NCI-H460 (cell line): ENCODE results near the gene TRIM33. TPM values are rescaled to one million over a fixed set of nuclear protein-coding genes. Genes with fewer than 3 reads are reported as not detected.
A peak's percentile ranks its signal among the peaks of the same experiment; 100 is the strongest.
"Not testable (repeated sequence)": the region's sequence is repeated elsewhere in the genome, so short reads cannot be mapped to it uniquely, and the experiment has no call there.

ENCODE experiments used
- DNase-seq: peaks from one replicate; pipeline ENCODE4 v3.0.0-alpha.2; 2016; ENCODE audit warnings: low read depth; ENCODE audit errors: extremely low read depth
- small RNA-seq, 2 experiments: library from RNA; depleted of rRNA; stranded (forward); fragments of <200 nt; gene quantifications; one replicate each; pipeline ENCODE3, GENCODE V24; 2014
- total RNA-seq: library from RNA; depleted of rRNA; stranded (reverse); fragments of >200 nt; shearing (Covaris generic); gene quantifications from 2 replicates; pipeline ENCODE4 v1.2.3, GENCODE V29; 2014; rRNA removed

TRIM33 gene
- total RNA-seq, 1 experiment from 2014 or later: 18.4 TPM

DNA sequence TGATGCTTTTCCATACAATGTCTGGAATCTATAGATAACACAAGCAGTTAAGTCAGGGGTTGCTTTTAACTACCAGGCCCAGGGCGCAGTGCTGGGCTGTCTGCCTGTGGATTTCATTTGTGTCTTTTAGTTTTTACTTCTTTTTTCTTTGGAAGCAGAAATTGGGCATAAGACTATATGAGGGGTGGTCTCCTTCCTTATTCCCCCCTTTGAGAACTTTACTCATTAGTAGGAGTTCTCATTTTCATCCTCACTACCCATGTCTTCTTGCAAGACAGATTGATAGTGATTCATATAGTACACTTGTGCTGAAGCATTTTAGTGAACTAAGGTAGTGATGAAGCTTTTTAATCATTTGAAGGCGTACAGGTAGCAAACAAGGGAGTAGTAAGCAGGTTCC, 147.8 kb downstream of the TRIM33 start:
- DNase-seq: not testable (repeated sequence)

DNA sequence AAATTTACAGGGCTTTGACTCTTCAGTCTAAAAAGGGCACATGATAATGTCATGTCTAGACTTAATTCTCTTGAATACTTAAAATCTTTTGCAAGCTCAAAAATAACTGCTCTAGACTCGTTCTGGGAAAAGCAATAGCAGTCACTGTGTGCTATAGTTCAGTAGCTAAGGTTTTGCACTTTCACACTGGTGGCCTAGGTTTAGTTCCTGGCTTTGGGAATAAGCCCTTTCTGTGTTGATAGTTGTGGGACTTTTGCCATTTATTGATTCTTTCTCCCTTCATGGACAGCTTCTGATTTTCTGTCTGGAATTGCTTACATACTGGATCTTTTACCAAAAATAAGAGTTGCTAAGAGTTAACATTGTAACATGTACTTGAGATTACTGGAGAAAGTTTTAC, 151.2 kb downstream of the TRIM33 start:
- DNase-seq: no peak

DNA sequence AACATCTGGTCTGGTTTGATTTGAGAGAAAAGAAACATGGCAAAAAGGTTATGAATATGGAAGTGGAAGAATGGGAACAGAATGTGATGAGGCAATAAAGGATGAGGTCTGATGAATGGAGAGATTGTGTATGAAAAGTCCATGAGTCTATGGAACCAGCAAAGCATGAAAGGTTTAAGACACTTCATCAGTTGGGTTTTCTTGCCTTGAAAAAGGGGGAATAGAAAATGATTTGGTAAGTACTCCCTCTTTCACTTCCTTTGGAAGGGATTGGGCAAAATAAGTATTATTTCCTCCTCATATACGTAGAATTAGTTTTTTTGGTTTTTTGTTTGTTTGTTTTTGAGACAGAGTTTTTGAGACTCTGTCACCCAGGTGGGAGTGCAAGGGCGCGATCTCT, 155.8 kb downstream of the TRIM33 start:
- no peak for DNase-seq

DNA sequence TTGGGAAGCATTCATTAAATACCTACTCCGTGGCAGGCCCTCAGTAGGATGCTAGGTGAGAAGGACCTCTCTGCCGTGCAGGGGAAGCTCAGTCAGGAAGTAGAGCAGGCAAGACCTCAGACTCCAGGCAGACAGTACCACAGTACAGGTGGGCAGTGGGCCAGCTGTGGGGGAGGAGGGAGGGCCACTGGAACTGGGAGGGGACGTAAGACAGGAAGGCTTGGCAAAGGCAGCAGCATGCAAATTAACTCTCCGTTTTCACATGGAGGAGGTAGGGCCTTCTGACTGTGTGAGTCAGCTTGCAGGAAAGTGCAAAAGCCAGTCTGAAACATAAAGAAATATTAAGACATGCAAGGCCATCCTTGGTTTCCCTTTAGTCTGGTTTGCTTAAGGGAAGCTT, 157.7 kb downstream of the TRIM33 start:
- DNase-seq: no peak

DNA sequence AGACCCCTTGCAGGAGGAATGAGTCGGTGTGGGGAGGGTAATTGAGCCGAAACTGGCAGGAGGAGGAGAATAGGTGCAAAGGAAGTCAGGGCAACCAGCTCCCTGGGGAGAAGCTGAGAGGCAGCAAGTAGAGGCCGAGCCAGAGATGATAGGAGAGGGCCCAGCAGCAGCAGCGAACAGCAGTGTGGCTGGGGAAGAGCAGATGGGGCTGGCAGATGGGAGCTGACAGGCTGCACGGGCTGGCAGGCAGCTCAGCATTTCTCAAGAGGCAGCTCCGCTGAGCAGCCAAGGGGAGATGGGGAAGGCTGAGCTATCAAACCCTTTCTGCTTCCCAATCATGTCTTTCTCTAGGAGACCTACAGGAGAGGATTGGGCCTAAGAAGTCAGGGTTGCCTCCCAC, 158.2 kb downstream of the TRIM33 start:
- no peak for DNase-seq

DNA sequence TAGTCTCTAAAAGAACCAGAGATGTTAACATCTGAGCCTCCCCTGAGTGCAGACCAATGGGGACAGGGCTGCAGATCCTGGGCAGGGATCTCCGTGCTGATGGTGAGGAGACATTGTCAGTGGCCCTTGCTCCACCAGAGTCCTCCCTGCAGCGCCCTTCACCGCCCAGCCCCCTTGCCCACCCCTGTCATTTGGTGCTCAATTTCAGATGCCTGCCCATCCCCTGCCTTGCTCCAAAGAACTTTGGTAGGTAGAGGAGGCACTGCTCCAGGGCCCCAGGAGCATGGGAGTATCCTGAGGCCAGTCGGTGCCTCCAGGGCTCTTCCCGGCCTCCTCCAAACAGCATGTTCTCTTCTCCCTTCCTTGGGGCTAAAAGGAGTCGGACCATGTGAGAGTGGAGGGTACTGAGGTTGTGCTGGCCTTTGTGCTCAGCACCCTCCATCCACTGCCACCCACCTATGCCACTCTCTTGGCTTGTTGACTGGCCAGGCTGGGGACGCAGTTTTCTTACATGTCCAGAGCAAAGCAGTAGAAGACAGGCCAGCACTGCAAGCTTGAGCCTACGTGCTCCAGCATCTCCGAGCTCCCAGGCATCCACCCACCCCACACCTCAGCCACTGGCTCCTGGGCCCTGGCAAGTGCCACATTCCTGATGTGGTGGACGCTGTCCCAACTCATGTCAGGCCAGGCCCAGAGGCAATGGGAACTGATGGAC, 160.1 kb downstream of the TRIM33 start:
- DNase-seq: no peak

DNA sequence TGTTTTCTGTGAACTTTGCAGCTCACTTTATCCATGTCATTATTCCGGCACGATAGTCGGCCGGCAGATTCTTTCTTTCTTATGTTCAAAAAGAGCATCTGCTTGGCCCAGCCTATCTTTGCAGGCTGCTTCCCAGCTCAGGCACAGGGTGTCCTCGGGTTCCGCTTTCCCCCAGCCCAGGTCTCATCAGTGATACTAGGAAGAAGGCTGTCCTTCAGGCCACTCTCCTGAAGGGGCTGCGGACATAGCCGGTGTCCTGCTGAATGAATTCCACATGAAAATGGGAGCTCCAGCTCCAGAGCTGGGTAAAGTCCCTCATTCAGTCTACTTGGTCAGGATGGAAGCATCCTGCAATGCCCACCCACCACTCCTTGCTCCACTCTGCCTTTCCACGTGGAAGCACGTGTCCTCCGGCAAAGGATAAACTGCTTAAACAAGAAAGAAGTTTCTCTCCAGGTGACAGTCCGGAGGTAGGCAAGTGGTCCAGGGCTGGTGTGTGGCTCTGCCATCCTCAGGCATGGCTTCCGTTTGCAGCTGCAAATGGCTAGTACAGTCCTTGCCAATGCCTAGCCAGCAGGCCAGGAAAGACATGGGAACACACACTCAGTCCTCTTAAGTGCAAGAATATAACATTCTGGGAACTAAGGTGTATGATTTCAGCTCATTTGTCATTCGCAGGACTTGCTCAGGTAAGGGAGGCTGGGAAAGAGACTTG, 161.0 kb downstream of the TRIM33 start:
- DNase-seq: no peak

DNA sequence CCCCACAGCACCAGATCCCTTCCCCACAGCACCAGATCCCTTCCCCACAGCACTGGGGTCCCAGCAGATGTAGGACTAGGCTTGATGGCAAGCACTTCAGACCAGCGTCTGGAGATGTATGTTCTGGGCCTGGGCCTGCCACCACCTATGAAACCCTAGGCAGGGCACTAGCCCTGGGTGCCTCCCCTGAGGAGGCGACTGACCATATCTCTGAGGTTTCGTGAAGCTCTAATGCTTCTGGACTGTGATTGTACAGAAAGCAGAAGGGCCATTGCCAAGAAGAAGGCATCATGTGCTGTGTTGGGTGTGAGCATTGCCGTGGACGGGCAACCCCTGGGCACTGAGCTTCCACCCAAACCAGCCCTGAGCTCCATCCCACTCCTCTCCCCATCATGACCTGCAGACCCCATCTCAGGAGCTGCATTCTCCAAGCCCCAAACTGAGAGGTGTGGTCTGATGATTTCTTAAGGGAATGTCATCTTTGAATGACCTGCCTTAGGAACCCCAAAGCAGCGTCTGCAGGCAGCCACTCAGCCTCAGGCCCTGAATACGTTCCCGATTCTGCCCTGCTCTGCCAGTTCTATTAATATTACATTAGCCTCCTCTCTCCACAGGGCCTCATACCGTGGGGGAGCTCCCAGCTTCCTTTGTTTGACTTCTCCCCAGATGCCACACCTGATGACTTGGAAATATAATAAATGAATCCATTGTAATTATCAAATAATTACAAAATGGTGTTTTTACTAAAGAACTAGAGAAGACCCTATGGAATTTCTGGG, 163.4 kb downstream of the TRIM33 start:
- DNase-seq: no peak

DNA sequence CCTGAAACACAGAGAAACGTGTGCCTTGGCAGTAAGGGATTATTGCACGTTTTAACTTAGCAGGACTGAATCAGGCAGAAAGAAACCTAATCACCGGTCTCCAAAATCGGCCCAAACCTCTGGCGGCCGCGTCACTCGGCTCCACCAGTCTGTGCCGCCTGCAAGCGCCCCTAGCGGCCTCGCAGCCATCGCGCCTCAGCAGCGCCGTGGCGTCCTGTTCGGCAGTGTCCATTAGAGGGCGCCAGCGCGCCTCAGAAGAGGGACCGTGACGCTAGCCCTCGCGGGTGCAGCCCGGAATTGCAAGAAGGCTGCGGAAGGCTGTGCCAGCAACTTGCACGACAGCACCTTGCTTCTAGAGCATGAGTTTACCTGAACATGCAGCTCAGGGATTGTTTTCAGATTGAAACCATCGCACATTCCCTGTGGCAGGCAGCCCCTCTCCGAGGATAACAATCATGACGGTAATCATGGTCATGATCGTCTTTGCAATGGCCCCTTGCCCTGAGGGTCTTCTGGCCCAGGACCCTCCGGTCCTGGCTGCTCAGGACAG, 164.4 kb downstream of the TRIM33 start:
- peak; percentile 83 for DNase-seq

DNA sequence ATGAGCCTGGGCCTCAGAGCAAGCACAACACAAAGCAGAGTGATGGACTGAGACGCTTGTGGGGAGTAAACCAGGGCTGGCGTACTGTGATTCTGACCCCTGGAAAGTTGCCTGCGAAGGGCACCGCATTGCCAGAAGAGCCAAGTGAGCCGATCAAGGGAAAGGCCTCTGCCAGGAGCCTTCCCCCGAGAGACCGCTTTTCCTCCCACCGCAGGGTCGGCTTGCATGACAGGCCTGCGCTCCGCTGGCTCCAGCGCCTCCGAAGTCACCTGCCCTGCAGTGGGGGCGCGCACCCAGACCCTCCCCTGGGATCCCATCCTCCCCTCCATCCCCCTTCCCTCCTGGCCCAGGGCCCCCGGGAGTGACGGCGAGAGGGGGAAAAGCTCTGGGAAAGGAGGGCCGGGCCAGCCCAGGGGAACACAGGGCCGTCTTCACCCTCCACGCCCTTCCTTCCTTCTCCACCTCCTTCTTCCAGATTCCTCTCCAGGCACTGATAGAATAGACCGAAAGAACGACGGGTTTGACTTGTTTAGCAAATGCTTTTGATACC, 165.0 kb downstream of the TRIM33 start:
- no peak for DNase-seq

DNA sequence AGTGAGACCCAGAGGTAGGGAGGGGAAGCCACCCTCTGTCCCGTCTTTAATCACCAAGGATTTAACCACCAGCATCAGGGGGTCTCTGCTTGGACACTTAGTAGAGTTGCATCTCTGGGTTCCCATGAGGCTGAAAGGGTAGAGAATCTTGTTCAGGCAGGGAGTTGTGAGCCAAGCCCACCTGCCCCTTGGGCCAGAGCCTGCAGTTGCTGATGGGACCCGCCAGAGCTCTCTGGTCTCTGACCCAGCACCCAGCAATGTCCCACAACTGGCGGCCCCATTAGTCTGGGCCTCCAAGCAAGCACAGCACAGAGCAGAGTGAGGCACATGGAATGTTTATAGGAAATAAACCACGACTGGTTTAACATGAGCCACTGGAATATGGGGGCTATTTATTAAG, 166.3 kb downstream of the TRIM33 start:
- no peak for DNase-seq

Small RNA genes within 50 kb of the gene (small RNA-seq; reads per million reads assigned to genes)
- gene RF00019: 0 reads per million in 2 experiments

Other genes starting within 250 kb of the TRIM33 start
- 34.9 and 36.2 TPM in 2 replicates for gene BCAS2, start 70.4 kb upstream of the TRIM33 start, total RNA-seq
- 1.9 and 3.1 TPM in 2 replicates for gene DENND2C, start 158.8 kb upstream of the TRIM33 start, total RNA-seq
- not detected in 2 replicates for gene AMPD1, start 184.3 kb upstream of the TRIM33 start, total RNA-seq
- gene NRAS, start 205.6 kb upstream of the TRIM33 start, total RNA-seq: 65.0 and 68.4 TPM in 2 replicates
- gene CSDE1, start 246.8 kb upstream of the TRIM33 start, total RNA-seq: 300 and 328 TPM in 2 replicates